GM19463 (cell line): Measurements from ENCODE around the gene ISL2.
A peak's percentile ranks its signal among the peaks of the same experiment; 100 is the strongest.
"Not testable (repeated sequence)": the region's sequence is repeated elsewhere in the genome, so short reads cannot be mapped to it uniquely, and the experiment has no call there.

ENCODE experiments used
- ATAC-seq: cut with Tn5 transposase; IDR thresholded peaks from one replicate; pipeline ENCODE4 v1.9.1; 2021; ENCODE audit warnings: mild to moderate bottlenecking, moderate library complexity; ENCODE audit not compliant: unreplicated experiment

The ISL2 gene

DNA sequence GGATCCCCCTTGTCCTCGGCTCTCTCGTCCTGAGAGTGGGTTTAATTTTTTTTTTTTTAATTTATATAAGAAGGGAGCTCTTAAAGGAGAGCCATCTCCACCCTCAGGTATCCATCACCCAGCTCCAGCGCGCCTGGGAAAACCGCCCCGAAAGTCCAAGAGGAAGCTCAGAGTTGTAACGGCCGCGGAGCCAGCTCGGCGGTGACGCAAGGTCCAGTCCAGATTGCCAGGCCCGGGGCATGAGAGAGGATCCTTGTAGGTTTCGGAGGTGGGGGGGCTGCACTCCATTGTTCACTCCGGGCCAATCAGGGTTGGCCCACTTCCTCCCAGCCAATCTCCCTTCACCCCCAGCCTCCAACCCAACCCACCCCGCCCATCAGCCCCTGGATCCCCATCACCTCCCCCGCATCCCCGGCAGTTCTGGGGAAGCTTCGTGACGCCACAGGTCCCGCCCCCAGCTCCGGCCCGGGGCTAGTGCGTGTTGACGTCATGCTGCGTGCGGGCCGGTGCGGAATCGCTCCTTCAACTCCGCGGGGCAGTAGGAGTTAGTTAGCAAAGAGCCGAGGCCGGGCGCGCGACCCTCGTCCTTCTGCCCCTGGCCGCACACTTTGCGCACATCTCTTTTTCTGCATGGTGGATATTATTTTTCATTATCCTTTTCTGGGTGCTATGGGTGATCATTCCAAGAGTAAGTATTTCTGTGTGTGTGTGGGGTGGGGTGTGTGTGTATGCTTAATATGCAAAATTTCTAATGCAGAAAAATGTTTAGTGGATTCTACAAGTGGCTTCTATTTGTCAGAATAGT lies at the start of gene ISL2:
Gene ISL2 (plus strand): TSS at position 520 of the 805 bp plus-strand sequence. CDS start 111 bp downstream, at position 631.
- peak; percentile 51 for ATAC-seq

DNA sequence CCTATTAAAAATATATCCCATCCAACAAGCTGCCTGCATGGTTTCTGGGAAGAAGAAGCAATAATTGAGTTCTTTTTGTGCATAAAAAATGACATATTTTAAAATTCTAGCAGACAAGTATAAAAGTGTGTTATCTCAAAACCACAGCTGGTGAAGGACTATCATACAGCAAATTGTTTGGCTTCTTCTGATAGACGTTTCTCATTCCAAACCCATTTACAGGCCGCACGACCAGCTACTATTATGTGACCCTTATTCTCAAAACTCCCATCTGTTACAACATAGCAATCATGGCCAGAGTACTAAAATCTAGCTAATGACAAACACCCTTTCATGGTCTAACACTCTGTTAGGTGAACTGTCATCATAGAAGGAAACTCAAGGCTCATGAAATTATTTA lies 47.0 kb upstream of the ISL2 start:
- ATAC-seq: no peak

DNA sequence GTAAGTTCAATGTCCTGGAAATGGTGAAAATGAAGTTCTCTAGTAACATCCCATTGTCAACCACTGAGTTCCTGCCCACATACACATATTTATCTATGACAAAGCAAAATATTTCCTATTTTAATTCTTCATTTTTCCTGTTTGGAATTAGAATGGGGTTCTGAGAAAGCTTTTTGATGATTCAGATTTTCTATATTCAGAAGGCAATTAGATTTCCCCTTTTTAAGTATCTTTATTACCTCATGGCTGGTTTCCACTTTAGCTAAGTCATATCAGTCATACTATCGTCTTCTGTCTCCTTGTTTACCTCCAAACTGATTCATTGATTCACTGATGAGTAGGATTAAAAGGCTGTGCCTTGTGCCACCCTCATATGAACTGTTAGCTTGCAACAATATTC lies 43.2 kb upstream of the ISL2 start:
- ATAC-seq: no peak

DNA sequence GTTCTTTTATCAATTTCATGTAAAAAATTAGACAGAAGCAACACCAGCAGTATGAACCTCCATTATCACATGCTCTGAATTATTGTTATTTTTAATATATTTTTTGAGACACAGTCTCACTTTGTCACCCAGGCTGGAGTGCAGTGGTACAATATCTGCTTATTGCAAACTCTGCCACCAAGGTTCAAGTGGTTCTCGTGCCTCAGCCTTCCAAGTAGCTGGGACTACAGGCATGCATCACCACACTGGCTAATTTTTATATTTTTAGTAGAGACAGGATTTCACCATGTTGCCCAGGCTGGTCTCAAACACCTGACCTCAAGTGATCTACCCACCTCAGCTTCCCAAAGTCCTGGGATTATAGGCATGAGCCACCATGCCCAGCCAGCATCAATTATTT lies 42.1 kb upstream of the ISL2 start:
- not testable (repeated sequence) for ATAC-seq

DNA sequence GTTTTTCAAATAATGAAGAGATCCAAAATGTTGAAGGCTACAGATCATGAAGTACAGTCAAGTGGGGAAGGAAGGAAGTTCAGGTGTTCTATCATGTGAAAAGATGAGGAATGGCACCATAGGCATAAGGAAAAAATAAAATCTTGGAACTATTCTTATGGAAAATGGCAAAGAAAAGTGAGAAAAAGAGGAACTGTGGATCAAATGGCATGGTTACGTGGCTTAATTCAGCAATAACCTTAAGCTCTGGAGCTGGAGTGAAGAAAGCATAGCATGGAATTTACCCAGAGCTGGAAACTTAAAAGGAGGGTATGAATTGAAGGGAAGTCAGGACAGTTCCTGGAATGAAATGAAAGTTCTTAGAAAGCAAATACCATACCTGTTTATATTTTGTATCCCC lies 39.7 kb upstream of the ISL2 start:
- no peak for ATAC-seq

DNA sequence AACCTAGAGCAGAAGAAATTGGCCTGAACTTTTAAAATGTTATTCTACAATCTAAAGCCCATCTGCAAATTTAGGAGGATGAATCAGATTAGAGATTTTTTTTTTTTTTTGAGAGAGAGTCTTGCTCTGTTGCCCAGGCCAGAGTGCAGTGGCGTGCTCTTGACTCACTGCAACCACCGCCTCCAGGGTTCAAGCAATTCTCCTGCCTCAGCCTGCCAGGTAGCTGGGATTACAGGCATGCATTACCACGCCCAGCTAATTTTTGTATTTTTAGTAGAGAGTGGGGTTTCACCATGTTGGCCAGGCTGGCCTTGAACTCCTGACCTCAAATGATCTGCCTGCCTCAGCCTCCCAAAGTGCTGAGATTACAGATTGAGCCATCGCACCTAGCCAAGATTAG lies 38.6 kb upstream of the ISL2 start:
- ATAC-seq: not testable (repeated sequence)

DNA sequence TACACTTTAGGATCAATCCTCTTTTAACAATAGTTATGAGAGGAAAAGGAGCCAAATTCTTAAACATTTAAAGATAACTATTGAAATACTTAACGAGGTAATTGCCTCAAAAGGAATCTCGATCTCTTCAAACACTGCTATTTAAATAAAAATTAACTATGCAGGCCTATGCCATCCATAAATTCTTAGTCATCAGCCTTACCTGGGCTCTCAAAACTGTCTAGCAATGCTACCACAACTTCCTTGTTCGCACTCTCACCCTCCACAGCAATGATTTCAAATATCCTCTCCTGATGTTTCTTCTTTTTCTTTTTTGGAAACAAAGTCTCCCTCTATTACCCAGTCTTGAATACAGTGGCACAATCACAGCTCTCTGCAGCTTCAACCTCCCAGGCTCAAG lies 37.6 kb upstream of the ISL2 start:
- no peak for ATAC-seq

DNA sequence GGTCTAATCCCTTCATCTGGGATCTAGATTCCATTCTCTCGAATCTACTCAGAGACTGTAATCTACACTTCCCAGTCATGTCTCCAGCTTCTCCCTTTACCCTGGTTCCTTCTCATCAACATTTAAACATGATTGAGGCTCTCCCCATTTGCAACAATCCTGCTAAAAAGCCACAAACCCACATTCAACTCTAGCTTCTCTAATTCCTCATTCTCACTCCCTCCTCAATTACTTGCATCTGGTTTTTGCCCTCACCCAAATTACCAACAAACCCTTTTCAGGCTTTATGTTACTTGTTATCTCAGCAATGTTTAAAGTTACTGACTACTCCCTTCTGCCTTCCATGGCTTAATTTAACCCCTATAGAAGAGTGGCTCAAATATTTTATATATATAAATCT lies 36.8 kb upstream of the ISL2 start:
- no peak for ATAC-seq

DNA sequence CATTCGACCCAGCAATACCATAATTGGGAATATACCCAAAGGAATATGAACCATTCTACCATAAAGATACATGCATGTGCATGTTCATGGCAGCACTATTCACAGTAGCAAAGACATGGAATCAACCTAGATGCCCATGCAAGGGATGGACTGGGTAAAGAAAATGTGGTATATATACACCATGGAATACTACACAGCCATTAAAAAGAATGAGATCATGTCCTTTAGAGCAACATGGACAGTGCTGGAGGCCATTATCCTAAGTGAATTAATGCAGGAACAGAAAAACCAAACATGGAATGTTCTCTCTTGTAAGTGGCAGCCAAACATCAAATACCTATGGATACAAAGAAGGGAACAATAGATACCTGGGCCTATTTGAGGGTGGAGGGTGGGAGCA lies 32.7 kb upstream of the ISL2 start:
- ATAC-seq: no peak

DNA sequence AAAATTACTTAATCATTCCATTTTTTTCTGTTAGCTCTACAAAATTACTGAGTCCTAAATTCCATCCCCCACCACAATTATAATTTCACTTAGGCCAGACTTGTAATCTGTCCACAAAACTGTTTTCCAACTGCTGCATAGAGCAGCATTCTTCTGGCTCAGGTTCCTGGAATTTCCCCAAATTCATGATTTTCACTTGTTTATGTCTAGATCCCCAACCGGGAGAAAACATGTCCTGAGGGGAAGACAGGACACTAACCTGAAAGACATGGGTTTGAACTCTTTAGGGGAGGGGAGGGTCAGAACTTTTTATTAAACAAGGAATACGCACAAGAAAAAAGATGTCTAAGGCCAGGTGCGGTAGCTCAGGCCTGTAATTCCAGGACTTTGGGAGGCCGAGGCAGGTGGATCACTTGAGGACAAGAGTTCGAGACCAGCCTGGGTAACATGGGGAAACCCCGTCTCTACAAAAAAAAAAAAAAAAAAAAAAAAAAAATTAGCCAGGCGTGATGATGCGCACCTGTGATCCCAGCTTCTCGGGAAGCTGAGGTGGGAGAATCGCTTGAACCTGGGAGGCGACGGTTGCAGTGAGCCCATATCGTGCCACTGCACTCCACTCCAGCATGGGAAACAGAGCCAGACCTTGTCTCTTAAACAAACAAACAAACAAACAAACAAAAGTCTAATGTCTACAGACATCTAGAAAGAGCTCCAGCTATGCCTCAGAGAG lies 26.8 kb upstream of the ISL2 start:
- ATAC-seq: no peak

DNA sequence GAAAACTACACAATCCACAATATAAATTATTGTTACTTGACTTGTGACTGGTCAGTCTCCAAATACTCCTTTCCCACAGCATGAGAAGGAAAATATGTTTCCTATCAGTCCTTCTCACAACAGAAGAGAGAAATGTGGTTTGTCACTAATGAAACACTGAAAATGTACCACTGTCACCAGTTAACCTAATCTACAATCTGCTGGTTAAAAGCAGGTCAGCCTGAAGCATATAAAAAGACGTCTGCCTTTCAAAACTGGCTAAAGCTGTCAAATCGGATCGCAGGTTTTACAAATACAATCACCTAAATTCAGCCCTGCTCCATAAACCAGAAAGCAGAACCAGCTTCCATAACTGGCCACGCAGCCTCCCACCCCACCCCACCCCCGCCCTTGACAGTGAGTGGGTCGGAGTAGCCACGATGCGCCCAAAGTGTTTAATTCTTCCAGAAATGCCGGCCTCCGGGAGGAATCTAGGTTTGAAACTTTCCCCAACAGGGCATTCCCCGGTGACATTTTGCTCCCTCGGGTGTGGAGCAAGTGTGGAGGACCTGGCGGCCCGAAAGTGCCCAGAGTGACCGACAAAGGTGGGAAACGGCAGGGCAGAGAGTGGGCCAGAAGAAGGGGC lies 26.0 kb upstream of the ISL2 start:
- ATAC-seq: peak; percentile 5

DNA sequence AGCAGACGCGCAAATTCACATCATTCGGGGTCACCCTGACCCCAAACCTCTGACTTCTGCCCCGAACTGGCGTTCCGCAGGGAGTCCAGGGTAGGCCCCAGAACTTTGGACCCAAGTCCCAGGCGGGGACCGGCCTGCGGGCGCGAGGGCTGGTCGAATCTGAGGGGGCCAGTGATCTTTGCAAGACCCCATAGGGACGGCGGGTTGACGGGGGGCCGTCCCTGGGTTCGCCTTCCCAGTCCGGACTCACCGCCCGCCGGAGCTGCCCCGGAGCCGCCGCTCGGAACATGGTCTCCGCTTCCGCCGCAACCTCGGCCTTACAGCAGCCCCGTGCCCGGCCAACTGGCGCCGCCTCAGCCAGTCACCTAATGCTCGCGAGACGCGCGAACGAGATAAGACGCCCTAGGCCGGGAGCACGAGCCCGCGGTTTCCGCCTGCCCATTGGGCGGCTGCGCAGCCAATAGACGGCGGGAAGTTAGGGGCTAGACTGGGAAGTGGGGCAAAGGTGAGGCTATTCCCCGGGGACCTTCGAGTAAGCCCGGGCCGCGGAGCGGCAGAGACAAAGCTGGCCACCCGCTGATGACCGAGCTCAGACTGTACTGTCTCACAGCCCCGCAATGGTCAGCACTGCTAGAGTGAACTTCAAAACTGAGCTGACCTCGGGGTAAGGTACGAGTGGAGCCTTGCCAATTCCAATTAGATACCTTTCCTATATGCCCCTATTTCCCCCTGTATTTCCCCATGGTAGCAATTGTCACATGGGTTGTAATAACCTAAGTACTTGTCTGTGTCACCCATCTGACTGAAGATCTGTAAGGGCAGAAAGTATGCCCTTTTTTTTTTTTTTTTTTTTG lies 25.2 kb upstream of the ISL2 start, which contains the start of gene ETFA:
Gene ETFA (minus strand): TSS at position 370 of the 854 bp plus-strand sequence. CDS start 81 bp downstream, at position 289.
- peak; percentile 98 for ATAC-seq

DNA sequence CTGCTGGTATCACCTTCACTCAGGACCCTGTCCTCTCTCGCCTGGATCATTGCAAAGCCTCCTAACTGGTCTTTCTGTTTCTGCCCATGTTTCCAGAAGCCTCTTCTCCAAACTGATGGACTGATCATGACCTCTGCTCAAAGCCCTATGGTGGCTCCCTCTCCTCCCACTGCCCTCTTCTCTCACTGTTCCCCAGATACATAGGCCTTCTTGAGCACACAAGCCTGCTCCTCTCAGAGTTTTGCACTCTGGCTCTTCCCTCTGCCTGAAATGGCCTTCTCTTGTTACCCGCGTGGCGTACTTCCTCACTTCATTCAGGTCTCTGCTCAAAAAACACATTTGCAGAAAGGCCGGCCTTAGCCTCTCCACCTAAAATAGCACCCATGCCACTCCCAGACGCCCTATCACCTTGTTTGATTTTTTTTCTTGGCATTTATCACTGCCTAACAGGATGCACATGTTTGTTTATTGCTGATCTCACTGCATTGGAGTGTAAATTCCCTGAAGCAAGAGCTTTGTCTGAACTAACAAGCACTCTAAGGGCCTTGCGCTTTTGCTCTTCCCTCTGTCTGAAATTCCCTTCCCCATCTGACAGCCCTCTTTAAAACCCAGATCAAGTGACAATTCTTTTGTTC lies 23.9 kb upstream of the ISL2 start:
- ATAC-seq: no peak

DNA sequence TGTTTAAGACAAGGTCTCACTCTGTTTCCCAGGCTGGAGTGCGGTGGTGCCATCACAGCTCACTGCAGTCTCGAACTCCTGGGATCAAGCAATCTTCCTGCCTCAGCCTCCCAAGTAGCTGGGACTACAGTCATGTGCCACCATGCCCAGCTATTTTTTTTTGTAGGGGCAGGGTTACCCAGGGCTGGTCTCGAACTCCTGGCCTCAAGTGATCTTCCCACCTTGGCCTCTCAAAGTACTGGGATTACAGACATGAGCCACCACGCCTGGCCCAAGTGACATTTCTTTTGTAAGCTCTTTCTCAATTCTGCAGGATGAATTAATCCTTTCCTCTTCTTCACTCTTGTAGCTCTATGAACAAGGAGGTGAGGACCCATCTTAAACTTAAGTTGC lies 23.4 kb upstream of the ISL2 start:
- ATAC-seq: not testable (repeated sequence)

DNA sequence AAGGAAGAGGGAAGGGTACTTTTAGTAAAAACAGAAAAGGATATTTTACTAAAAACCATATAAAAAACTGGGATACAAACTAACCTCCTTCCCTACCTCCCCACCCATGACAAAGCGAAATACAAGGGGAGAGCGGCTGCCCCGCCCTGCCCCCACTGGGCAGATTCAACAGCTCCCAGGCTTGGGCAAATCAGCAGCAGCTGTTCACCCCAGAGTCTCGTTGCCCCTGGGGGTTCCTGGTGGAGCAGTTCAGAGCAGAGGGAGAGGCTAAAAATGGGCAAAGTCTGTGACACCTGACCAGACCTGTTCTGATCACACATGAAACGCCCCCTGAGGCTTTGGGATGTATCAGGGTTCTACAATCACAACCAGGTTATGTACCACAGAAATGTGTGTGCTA lies 22.8 kb upstream of the ISL2 start:
- ATAC-seq: no peak

DNA sequence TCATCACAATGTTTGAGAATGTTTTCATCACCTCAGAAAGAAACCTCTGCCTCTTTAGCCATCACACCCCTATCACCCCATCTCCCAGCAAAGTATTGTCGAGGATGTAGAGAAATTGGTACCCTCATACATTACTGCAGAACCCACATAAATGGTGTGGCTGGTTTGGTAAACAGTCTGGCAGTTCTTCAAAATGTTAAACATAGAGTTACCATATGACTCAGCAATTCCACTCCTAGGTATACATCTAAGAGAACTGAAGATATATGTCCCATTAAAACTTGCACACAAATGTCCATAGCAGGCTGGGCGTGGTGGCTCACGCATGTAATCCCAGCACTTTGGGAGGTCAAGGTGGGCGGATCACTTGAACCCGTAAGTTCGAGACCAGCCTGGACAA lies 16.6 kb upstream of the ISL2 start:
- ATAC-seq: no peak

DNA sequence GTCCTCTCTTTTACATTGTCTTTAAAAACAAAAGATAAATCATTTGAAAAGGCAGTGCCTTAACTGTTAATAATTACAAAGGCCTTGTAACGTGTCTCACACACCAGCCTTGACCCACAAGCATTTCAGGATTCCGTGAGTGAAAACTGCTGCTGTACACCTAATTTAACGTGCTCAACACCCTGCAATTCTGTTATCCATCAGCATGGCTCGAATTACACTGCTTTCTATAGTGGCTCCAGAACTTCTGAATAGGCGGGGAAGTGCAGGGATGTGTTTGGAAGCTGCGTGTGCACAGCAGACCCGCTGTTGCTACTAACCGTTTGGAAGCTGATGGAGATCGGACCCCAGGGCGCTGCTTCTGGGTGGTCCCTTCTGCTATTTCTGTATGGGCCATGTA lies 15.4 kb upstream of the ISL2 start:
- ATAC-seq: no peak

DNA sequence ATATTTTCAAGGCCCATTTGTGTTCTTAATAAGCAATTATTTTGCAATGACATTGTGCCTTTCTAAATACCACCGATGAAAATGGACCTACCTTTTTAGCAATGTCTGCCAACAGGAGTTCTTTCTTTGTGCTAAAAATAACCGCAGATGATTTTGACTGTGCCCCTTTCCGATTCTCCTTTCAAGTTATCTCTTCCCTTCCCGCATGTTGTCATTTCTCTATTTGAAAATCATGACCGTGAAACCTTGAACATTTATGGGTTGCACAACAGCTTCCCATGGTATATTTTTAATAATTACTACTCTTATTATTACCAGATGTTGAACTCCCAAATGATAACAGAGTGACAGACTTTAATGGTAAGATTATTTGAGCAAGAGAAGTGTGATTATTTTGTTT lies 15.0 kb upstream of the ISL2 start:
- ATAC-seq: no peak

DNA sequence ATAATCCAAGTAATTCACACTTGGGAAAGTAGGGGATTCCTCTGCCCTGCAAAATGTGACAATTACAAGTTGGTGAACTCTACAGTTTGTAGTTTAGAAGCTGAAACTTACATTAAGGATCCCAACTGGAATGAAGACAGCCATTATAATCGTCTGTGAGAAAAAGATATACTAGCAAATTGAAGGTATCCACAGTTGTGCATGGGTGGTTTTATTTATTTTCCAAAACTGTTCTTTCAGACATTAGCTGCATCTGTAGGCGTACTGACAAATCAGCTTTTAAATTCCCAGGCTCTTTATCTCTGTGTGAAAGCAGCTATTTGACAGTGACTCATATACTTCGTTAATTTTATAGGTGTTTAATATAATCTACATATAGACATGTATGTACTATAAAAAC lies 12.5 kb upstream of the ISL2 start:
- no peak for ATAC-seq

DNA sequence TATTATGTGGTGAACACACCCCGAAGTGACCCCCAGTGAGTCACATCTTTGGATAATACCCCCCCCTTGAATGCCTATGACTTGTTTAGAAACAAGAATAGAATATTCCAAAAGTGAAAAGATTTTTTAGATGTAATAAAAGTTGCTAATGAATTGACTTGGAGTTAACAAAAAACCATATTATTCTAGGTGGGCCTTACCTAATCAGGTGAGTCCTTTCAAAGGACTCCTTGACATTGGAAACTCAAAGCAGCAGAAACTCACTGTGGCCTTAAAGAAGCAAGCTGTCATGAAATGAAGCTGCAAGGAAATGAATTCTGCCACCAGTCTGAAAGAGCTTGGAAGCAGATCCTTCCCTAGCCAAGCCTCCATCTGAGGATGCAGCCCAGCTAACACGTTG lies 10.9 kb upstream of the ISL2 start:
- no peak for ATAC-seq
